GM12873 (cell line): ENCODE results near the gene ACTN1.

Source experiments
- CTCF ChIP-seq: IDR thresholded peaks from 2 replicates; pipeline ENCODE4 v1.5.1; 2012; ENCODE audit warnings: low read depth, mild to moderate bottlenecking, moderate library complexity, low read length, control low read depth; ENCODE audit not compliant: insufficient read depth; ENCODE audit errors: missing control alignments

The ACTN1 gene

GRCh38 chr14:68873376-68873775, 105.7 kb downstream of the ACTN1 start:
- no peak for TF ChIP-seq CTCF

GRCh38 chr14:68871392-68871791, 107.7 kb downstream of the ACTN1 start:
- TF ChIP-seq CTCF, result no peak

GRCh38 chr14:68866991-68867533, 112.0 kb downstream of the ACTN1 start:
- TF ChIP-seq CTCF, result no peak

- no peak for TF ChIP-seq CTCF
Observed at GRCh38 chr14:68865542-68865941, 113.6 kb downstream of the ACTN1 start.

- no peak for TF ChIP-seq CTCF
Observed at GRCh38 chr14:68864361-68864750, 114.7 kb downstream of the ACTN1 start.

- no peak for TF ChIP-seq CTCF
Observed at GRCh38 chr14:68863610-68864360, 115.3 kb downstream of the ACTN1 start.

- peak; percentile 83 for TF ChIP-seq CTCF
Observed at GRCh38 chr14:68862954-68863594, 116.0 kb downstream of the ACTN1 start.
